Measurements from ENCODE around the gene TRPC4.
"Not testable (repeated sequence)": the region's sequence is repeated elsewhere in the genome, so short reads cannot be mapped to it uniquely, and the experiment has no call there.

Gene TRPC4

GRCh38 chr13:37863708-37864107, 5.9 kb downstream of the TRPC4 start:
- H3K9me3 ChIP-seq: peaks cover 2% of the 10 kb centered on the region; the same call in 1 of the 2 replicates
- no peaks in the 10 kb centered on the region for H4K20me1 ChIP-seq
- no peak overlapping the region for H3K4me3 ChIP-seq
- H3K4me1 ChIP-seq: no peaks in the 10 kb centered on the region
- no peak overlapping the region for H3K27ac ChIP-seq
- no peaks in the 10 kb centered on the region for H3K27me3 ChIP-seq
- no peak for TF ChIP-seq Cebpa-rat (IDR thresholded peaks at IDR 0.05)
- H3K36me3 ChIP-seq: no peaks in the 10 kb centered on the region
- H3K9ac ChIP-seq: no peak overlapping the region
- no peak overlapping the region for H3K4me2 ChIP-seq

GRCh38 chr13:37835392-37835791, 34.2 kb downstream of the TRPC4 start:
- Histone ChIP-seq H3K4me1 (peaks cover 45% of the 10 kb centered on the region), H3K9me3 (peaks cover 45% of the 10 kb centered on the region), H3K4me3 (no peak overlapping the region), H3K4me2 (peak overlapping the region; percentile 21; the same call in 1 of the 2 replicates), H3K27me3 (no peaks in the 10 kb centered on the region), H3K27ac (peak overlapping the region; percentile 43; the same call in 1 of the 2 replicates), H4K20me1 (no peaks in the 10 kb centered on the region), H3K36me3 (peaks cover 19% of the 10 kb centered on the region; the same call in 1 of the 2 replicates), H3K9ac (no peak overlapping the region)
- no peak for TF ChIP-seq Cebpa-rat (IDR thresholded peaks at IDR 0.05)

- Histone ChIP-seq H3K27ac (peak overlapping the region; percentile 70; the same call in 1 of the 2 replicates), H3K4me2 (peak overlapping the region; percentile 49), H3K27me3 (no peaks in the 10 kb centered on the region), H3K9ac (peak overlapping the region; percentile 55), H3K4me3 (no peak overlapping the region), H3K4me1 (peaks cover 45% of the 10 kb centered on the region), H3K36me3 (peaks cover 19% of the 10 kb centered on the region; the same call in 1 of the 2 replicates), H4K20me1 (no peaks in the 10 kb centered on the region), H3K9me3 (peaks cover 49% of the 10 kb centered on the region)
- no peak for TF ChIP-seq Cebpa-rat (IDR thresholded peaks at IDR 0.05)
These were observed 36.2 kb downstream of the TRPC4 start for GRCh38 chr13:37833411-37833810.

GRCh38 chr13:37816276-37816675, 53.3 kb downstream of the TRPC4 start:
- H3K9ac ChIP-seq: no peak overlapping the region
- H3K27me3 ChIP-seq: no peaks in the 10 kb centered on the region
- no peaks in the 10 kb centered on the region; the same call in 1 of the 2 replicates for H3K4me1 ChIP-seq
- no peaks in the 10 kb centered on the region for H3K36me3 ChIP-seq
- no peak for TF ChIP-seq Cebpa-rat (IDR thresholded peaks at IDR 0.05)
- H3K9me3 ChIP-seq: peaks cover 45% of the 10 kb centered on the region
- H3K4me2 ChIP-seq: no peak overlapping the region
- no peak overlapping the region for H3K4me3 ChIP-seq
- no peaks in the 10 kb centered on the region for H4K20me1 ChIP-seq
- H3K27ac ChIP-seq: no peak overlapping the region

GRCh38 chr13:37811441-37811840, 58.1 kb downstream of the TRPC4 start:
- Histone ChIP-seq H3K4me1 (no peaks in the 10 kb centered on the region), H3K4me3 (no peak overlapping the region), H3K27me3 (no peaks in the 10 kb centered on the region), H4K20me1 (no peaks in the 10 kb centered on the region), H3K27ac (no peak overlapping the region), H3K4me2 (no peak overlapping the region), H3K9me3 (peaks cover 25% of the 10 kb centered on the region), H3K9ac (no peak overlapping the region), H3K36me3 (no peaks in the 10 kb centered on the region)
- TF ChIP-seq Cebpa-rat (IDR thresholded peaks at IDR 0.05): no peak

GRCh38 chr13:37806666-37807065, 62.9 kb downstream of the TRPC4 start:
- H3K36me3 ChIP-seq: no peaks in the 10 kb centered on the region
- H3K27me3 ChIP-seq: no peaks in the 10 kb centered on the region
- no peaks in the 10 kb centered on the region for H4K20me1 ChIP-seq
- H3K4me1 ChIP-seq: no peaks in the 10 kb centered on the region
- TF ChIP-seq Cebpa-rat (IDR thresholded peaks at IDR 0.05): no peak
- peaks cover 6% of the 10 kb centered on the region for H3K9me3 ChIP-seq
- no peak overlapping the region for H3K9ac ChIP-seq
- no peak overlapping the region for H3K27ac ChIP-seq
- no peak overlapping the region for H3K4me2 ChIP-seq
- no peak overlapping the region for H3K4me3 ChIP-seq

- no peak for TF ChIP-seq Cebpa-rat (IDR thresholded peaks at IDR 0.05)
These were observed 71.9 kb downstream of the TRPC4 start for GRCh38 chr13:37797631-37798030.

GRCh38 chr13:37796795-37797194, 72.8 kb downstream of the TRPC4 start:
- not testable (repeated sequence) for H3K4me1 ChIP-seq, H4K20me1 ChIP-seq, H3K9ac ChIP-seq, H3K9me3 ChIP-seq, H3K36me3 ChIP-seq, H3K4me3 ChIP-seq, H3K4me2 ChIP-seq, H3K27me3 ChIP-seq, H3K27ac ChIP-seq

More at GRCh38 chr13:37797631-37798030, 71.9 kb downstream of the TRPC4 start:
- no peak overlapping the region for H3K9ac ChIP-seq
- H4K20me1 ChIP-seq: no peaks in the 10 kb centered on the region
- no peak overlapping the region for H3K4me2 ChIP-seq
- H3K4me1 ChIP-seq: 0 out of 2 replicates have a peak, but pooled peaks cover 3% of the 10 kb centered on the region
- no peaks in the 10 kb centered on the region; the same call in 1 of the 2 replicates for H3K9me3 ChIP-seq
- no peak overlapping the region for H3K4me3 ChIP-seq
- H3K27ac ChIP-seq: no peak overlapping the region
- H3K27me3 ChIP-seq: no peaks in the 10 kb centered on the region
- H3K36me3 ChIP-seq: no peaks in the 10 kb centered on the region

GRCh38 chr13:37795326-37795725, 74.2 kb downstream of the TRPC4 start:
- H3K27me3 ChIP-seq: no peaks in the 10 kb centered on the region
- H4K20me1 ChIP-seq: no peaks in the 10 kb centered on the region
- no peaks in the 10 kb centered on the region for H3K36me3 ChIP-seq
- no peak overlapping the region for H3K4me3 ChIP-seq
- no peak overlapping the region for H3K27ac ChIP-seq
- no peak overlapping the region for H3K9ac ChIP-seq
- peaks cover 22% of the 10 kb centered on the region for H3K4me1 ChIP-seq
- H3K9me3 ChIP-seq: no peaks in the 10 kb centered on the region; the same call in 1 of the 2 replicates
- no peak overlapping the region for H3K4me2 ChIP-seq
- TF ChIP-seq Cebpa-rat (IDR thresholded peaks at IDR 0.05): no peak

GRCh38 chr13:37791699-37792098, 77.9 kb downstream of the TRPC4 start:
- H3K9ac ChIP-seq: no peak overlapping the region
- no peaks in the 10 kb centered on the region for H3K36me3 ChIP-seq
- no peaks in the 10 kb centered on the region for H4K20me1 ChIP-seq
- no peak overlapping the region for H3K4me3 ChIP-seq
- H3K9me3 ChIP-seq: no peaks in the 10 kb centered on the region; the same call in 1 of the 2 replicates
- H3K4me2 ChIP-seq: peak overlapping the region; percentile 20; the same call in 1 of the 2 replicates
- TF ChIP-seq Cebpa-rat (IDR thresholded peaks at IDR 0.05): no peak
- no peaks in the 10 kb centered on the region for H3K27me3 ChIP-seq
- H3K4me1 ChIP-seq: peaks cover 54% of the 10 kb centered on the region
- H3K27ac ChIP-seq: no peak overlapping the region; the same call in 1 of the 2 replicates

- Histone ChIP-seq H3K36me3 (no peaks in the 10 kb centered on the region), H3K4me1 (peaks cover 65% of the 10 kb centered on the region), H4K20me1 (no peaks in the 10 kb centered on the region), H3K9me3 (no peaks in the 10 kb centered on the region), H3K27me3 (no peaks in the 10 kb centered on the region), H3K4me3 (no peak overlapping the region), H3K4me2 (peak overlapping the region; percentile 61), H3K9ac (no peak overlapping the region), H3K27ac (peak overlapping the region; percentile 42; the same call in 1 of the 2 replicates)
- no peak for TF ChIP-seq Cebpa-rat (IDR thresholded peaks at IDR 0.05)
These were observed 81.2 kb downstream of the TRPC4 start for GRCh38 chr13:37788346-37788745.

Data from BLaER1 (cell line).